ENCODE measurements around the gene GAD1. TPM values are rescaled to one million over a fixed set of nuclear protein-coding genes. Genes with fewer than 3 reads are reported as not detected.

The GAD1 gene
- total and polyA plus RNA-seq, 2 donors (not counting 3 experiments of a cell fraction or from before 2014, with no cell fraction given) = 0.60 to 0.62 TPM

DNA sequence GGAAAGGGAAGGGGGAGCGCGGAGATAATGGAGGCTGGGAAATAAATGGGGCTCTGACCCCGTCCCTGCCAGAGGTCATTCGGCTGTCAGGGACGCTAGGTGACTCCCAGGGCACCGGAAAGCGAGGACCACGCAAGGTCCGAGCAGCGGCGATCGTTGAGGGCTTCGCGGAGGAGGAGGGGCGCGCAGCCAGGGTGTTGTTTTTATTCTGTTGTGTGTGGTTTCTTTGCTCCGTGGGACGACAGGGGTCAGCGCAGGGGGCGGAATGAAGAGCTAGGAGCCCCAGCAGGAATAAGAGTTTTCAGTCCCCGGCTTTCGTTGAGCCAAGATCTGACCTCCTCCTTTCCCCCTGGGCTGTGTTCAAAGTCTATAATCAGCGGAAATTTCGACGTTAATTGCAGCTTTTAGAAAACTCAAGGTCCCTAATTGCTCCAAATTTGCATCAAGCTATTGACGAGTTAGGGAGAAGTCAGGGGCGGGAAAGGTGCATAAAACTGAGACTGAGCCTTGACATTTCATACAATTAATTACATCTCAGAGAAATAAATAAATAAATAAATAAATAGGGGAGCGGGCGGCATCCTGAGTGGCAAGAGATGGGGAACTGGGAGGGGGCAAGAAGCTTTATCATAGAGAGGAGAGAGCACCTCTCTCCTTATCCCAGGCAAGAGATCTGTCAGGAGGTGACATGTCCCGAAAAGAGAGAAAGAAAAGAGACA lies 2.2 kb downstream of the GAD1 start:
- Histone ChIP-seq H3K36me3 (ENCODE audit: control insufficient read depth in 2 of 2, extremely low read depth in 1 of 2, insufficient read depth in 2 of 2, low read length in 2 of 2) (no peaks in the 10 kb centered on the region), H3K9me3 (replicated peaks; ENCODE audit: control insufficient read depth, insufficient read depth, low read length) (no peaks in the 10 kb centered on the region), H3K79me2 (ENCODE audit: control insufficient read depth, insufficient read depth, low read length) (no peaks in the 10 kb centered on the region), H4K20me1 (replicated peaks; ENCODE audit: control insufficient read depth, extremely low read depth, insufficient read depth, low read length) (no peaks in the 10 kb centered on the region), H3K27ac (ENCODE audit: insufficient read depth, low read depth, low read length) (no peak overlapping the region), H3K9me1 (replicated peaks; ENCODE audit: control insufficient read depth, extremely low read depth, insufficient read depth, low read length) (no peaks in the 10 kb centered on the region), H3K4me1 (ENCODE audit: control insufficient read depth, extremely low read depth, insufficient read depth, low read length) (peaks cover 19% of the 10 kb centered on the region), H2AFZ (ENCODE audit: low read depth, low read length) (no peak overlapping the region), H3K9ac (replicated peaks; ENCODE audit: extremely low read depth, insufficient read depth, low read length) (no peak overlapping the region), H3K27me3 (ENCODE audit: control insufficient read depth in 2 of 2, insufficient read depth in 2 of 2, low read length in 2 of 2) (peaks cover 76 to 89% of the 10 kb centered on the region in 2 experiments), H3K4me2 (ENCODE audit: insufficient read depth, low read length) (no peak overlapping the region), H3K4me3 (replicated peaks in 1 of 3; ENCODE audit: insufficient read depth in 1 of 3, low read depth in 1 of 3, low read length in 3 of 3) (no peak overlapping the region)
- TF ChIP-seq FOS (IDR thresholded peaks at IDR 0.05; ENCODE audit: borderline replicate concordance, insufficient read depth, low read length) (no peak), EZH2 (IDR thresholded peaks at IDR 0.05; ENCODE audit: borderline replicate concordance, low read depth, low read length, severe bottlenecking) (peak; percentile 57)
- ChIA-PET POLR2A (interaction anchor here (0.6 kb wide), 1 partner anchor 22 kb away, joined by 3 read pairs; no protein-coding TSS in a partner anchor), CTCF (interaction anchor here (1.0 to 3.9 kb wide), 3 partner anchors 25 to 458 kb away, joined by 3 to 29 read pairs (median 5); no protein-coding TSS in a partner anchor)
- intact Hi-C loops (cut with micrococcal nuclease) (no loop called here), dilution Hi-C loops (cut with MboI; ENCODE audit: extremely low pct_ligation_motif_present, low sequenced_read_pairs) (no loop called here)
- FAIRE-seq (no peak), DNase-seq (ENCODE audit: low read depth, low spot score) (no peak)
- BruUV-seq (replicated peaks) = no TSS peak

DNA sequence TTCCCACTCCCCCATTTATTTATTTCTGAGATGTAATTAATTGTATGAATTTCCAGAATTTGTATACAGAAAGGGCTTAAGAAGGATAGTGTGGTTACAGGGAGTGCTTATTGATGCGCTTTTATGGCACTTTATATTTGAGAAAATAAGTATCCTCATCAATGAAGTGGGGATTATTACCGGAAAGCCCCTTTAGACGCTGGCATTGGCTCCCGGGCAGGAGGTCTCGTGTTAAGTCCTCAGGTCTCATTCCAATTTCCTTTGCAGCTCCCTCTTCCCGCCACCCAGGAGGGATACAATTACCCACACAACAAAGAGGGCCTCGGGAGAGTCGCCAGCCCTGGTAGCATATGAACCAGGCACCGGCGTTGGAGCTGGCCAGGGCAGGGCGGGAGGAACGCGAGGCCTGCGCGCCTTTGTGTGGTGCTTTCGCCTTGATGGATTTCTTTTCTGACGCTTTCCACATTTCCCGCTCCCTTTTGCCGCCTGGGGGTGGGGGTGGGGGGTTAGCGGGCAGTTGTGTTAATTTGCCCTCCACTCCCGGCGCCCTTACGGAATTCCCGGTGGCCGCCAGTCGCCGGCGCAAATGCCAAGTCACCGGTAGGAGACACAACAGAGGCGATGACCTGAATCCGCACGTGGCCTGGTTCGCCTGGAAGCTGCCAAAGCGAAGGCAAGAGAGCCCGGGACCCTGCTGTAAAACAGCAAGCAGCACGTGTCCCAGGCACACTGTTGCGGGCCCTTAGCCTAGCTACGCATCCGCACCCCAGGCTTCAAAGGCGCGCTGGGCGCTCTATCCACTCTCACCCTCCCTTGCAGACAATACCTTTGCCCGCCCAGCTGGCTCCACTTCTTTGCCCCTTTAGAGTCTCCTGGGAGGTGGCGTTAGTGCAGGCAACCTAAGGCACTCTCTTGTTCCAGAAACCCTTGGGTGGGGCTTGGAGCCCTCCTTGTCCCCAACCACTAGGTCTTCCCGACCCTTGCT lies 3.3 kb downstream of the GAD1 start:
- Histone ChIP-seq H3K36me3 (ENCODE audit: control insufficient read depth in 2 of 2, extremely low read depth in 1 of 2, insufficient read depth in 2 of 2, low read length in 2 of 2) (no peaks in the 10 kb centered on the region), H3K9me1 (replicated peaks; ENCODE audit: control insufficient read depth, extremely low read depth, insufficient read depth, low read length) (no peaks in the 10 kb centered on the region), H2AFZ (ENCODE audit: low read depth, low read length) (no peak overlapping the region), H3K4me3 (replicated peaks in 1 of 3; ENCODE audit: insufficient read depth in 1 of 3, low read depth in 1 of 3, low read length in 3 of 3) (no peak overlapping the region), H3K27me3 (ENCODE audit: control insufficient read depth in 2 of 2, insufficient read depth in 2 of 2, low read length in 2 of 2) (peaks cover 76 to 88% of the 10 kb centered on the region in 2 experiments), H4K20me1 (replicated peaks; ENCODE audit: control insufficient read depth, extremely low read depth, insufficient read depth, low read length) (no peaks in the 10 kb centered on the region), H3K79me2 (ENCODE audit: control insufficient read depth, insufficient read depth, low read length) (no peaks in the 10 kb centered on the region), H3K4me2 (ENCODE audit: insufficient read depth, low read length) (no peak overlapping the region), H3K27ac (ENCODE audit: insufficient read depth, low read depth, low read length) (no peak overlapping the region), H3K4me1 (ENCODE audit: control insufficient read depth, extremely low read depth, insufficient read depth, low read length) (peaks cover 19% of the 10 kb centered on the region), H3K9ac (replicated peaks; ENCODE audit: extremely low read depth, insufficient read depth, low read length) (no peak overlapping the region), H3K9me3 (replicated peaks; ENCODE audit: control insufficient read depth, insufficient read depth, low read length) (no peaks in the 10 kb centered on the region)
- ChIA-PET CTCF (interaction anchor here (1.0 to 3.9 kb wide), 5 partner anchors 24 to 459 kb away, joined by 3 to 29 read pairs (median 5); no protein-coding TSS in a partner anchor), POLR2A (no interaction called here)
- TF ChIP-seq EZH2 (IDR thresholded peaks at IDR 0.05; ENCODE audit: borderline replicate concordance, low read depth, low read length, severe bottlenecking) (peak; percentile 83), GATA2 (IDR thresholded peaks at IDR 0.05; ENCODE audit: insufficient read depth, insufficient read length, low read depth, low read length) (no peak)
- peak; percentile 18 for FAIRE-seq
- no peak for DNase-seq (ENCODE audit: low read depth, low spot score)
- no TSS peak for BruUV-seq (replicated peaks)
- dilution Hi-C loops (cut with MboI; ENCODE audit: extremely low pct_ligation_motif_present, low sequenced_read_pairs) = no loop called here
- intact Hi-C loops (cut with micrococcal nuclease) = no loop called here
